Body of pancreas (tissue), 4 donors: ENCODE measurements around the gene KCNQ5.

ENCODE experiments used
- CTCF ChIP-seq, 7 experiments: fragments of 450-650 bp in 4 of 7; fragments of 200-600 bp in 3 of 7; sonication (generic) in 3 of 7; IDR thresholded peaks; one replicate each; pipeline ENCODE4 v1.5.1; 2016 to 2019; ENCODE audit warnings: antibody characterized with exemption in 7 of 7
- POLR2A ChIP-seq, 3 donors: fragments of 450-650 bp; IDR thresholded peaks; one replicate each; pipeline ENCODE4 v1.6.1; 2016; ENCODE audit warnings: antibody characterized with exemption in 3 of 3, mild to moderate bottlenecking in 2 of 3

GRCh38 chr6:72865467-72865866 is 243.6 kb downstream of the KCNQ5 start:
- no peak for TF ChIP-seq POLR2A (IDR thresholded peaks at IDR 0.05)
- TF ChIP-seq CTCF (IDR thresholded peaks at IDR 0.05), result no peak
